Karpas-422 (cell line): Measurements from ENCODE around the gene MVB12A. TPM values are rescaled to one million over a fixed set of nuclear protein-coding genes. Genes with fewer than 3 reads are reported as not detected.

ENCODE experiments used
- DNase-seq: peaks from one replicate; pipeline ENCODE4 v3.0.0-alpha.2; 2015
- H2AFZ ChIP-seq: fragments of 200-600 bp; sonication (generic); 2 replicates; pipeline ENCODE4 v1.6.1; 2014; ENCODE audit warnings: antibody characterized with exemption, low read length, mixed read lengths
- H3K27ac ChIP-seq: fragments of 200-600 bp; sonication (generic); 2 replicates; pipeline ENCODE4 v1.5.1; 2014; ENCODE audit warnings: mild to moderate bottlenecking, low read length, moderate library complexity
- H3K27me3 ChIP-seq: fragments of 200-600 bp; sonication (generic); 2 replicates; pipeline ENCODE4 v1.6.1; 2014; ENCODE audit warnings: low read length, mixed read lengths
- H3K36me3 ChIP-seq: fragments of 200-600 bp; sonication (generic); 2 replicates; pipeline ENCODE4 v1.6.1; 2014; ENCODE audit warnings: low read length, mixed read lengths; ENCODE audit not compliant: insufficient read depth
- H3K4me1 ChIP-seq: fragments of 200-600 bp; sonication (generic); 2 replicates; pipeline ENCODE4 v1.6.1; 2014; ENCODE audit warnings: mild to moderate bottlenecking, low read length, mixed read lengths
- H3K4me2 ChIP-seq: fragments of 200-600 bp; sonication (generic); 2 replicates; pipeline ENCODE4 v1.6.1; 2014; ENCODE audit warnings: low read length, low read depth, mild to moderate bottlenecking; ENCODE audit not compliant: poor library complexity, severe bottlenecking
- H3K4me3 ChIP-seq: fragments of 200-600 bp; sonication (generic); 2 replicates; pipeline ENCODE4 v1.5.1; 2014; ENCODE audit warnings: mild to moderate bottlenecking, antibody characterized with exemption, low read length, mixed read lengths
- H3K79me2 ChIP-seq: fragments of 200-600 bp; sonication (generic); 2 replicates; pipeline ENCODE4 v1.6.1; 2014; ENCODE audit warnings: mild to moderate bottlenecking, low read length, mixed read lengths
- H3K9ac ChIP-seq: fragments of 200-600 bp; sonication (generic); 2 replicates; pipeline ENCODE4 v1.6.0; 2014; ENCODE audit warnings: low read length
- H3K9me2 ChIP-seq: fragments of 200-600 bp; sonication (generic), shearing (Covaris generic); replicated peaks from 2 replicates; pipeline ENCODE4 v1.6.0; 2014; ENCODE audit warnings: mild to moderate bottlenecking, low read length, moderate library complexity; ENCODE audit not compliant: insufficient read depth
- H3K9me3 ChIP-seq: fragments of 300-700, 200-600 bp; sonication (generic); 2 replicates; pipeline ENCODE4 v1.6.1; 2014; ENCODE audit warnings: low read length, mixed read lengths
- H4K20me1 ChIP-seq: fragments of 200-600 bp; sonication (generic); 2 replicates; pipeline ENCODE4 v1.6.1; 2014; ENCODE audit warnings: mild to moderate bottlenecking, antibody characterized with exemption, low read length, low read depth; ENCODE audit not compliant: insufficient read depth
- total RNA-seq: library from RNA; depleted of rRNA; stranded (reverse); fragments of >200 nt; shearing (Covaris generic); gene quantifications from 2 replicates; pipeline ENCODE4 v1.2.3, GENCODE V29; 2014; ENCODE audit warnings: low replicate concordance

MVB12A gene
- total RNA-seq, 1 experiment from 2014 or later, result 55.2 TPM

DNA sequence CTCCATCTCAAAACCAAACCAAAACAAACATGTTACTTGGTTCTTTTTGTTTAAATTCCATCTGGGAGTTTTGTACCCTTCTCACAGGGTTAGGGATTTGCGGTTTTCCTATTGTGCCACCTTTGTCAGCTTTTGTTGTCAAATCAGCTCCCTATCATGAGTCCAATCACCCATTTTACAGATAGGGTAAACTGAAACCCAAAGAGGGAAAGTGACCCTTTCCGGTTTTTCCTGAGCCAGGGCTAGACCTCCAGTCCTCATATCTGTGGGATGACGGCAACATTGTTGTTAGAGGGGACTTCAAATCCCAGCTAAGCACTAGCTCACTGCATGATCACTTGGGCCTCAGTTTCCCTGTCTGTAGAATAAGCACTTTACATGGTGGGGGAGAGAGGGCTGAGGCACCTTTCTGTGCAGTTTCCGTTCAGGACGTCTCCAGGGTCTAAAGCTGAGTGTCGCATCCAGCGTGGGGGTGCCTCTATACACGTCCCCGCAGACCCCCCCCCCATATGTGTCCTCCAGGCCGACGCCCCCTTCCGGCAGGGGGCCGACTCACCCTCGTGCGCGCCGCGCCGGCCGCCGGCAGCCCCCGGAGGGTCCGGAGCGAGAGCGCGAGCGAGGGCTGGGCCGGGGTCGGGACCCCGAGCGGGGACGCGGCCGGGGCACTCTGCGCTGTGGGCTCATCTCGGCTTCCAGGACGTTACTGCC lies 29.7 kb upstream of the MVB12A start:
- H3K4me3 ChIP-seq, result no peak overlapping the region
- no peaks in the 10 kb centered on the region for H3K27me3 ChIP-seq
- H3K36me3 ChIP-seq, result no peaks in the 10 kb centered on the region
- H3K79me2 ChIP-seq, result no peaks in the 10 kb centered on the region
- no peaks in the 10 kb centered on the region for H3K9me2 ChIP-seq
- H4K20me1 ChIP-seq, result no peaks in the 10 kb centered on the region
- H3K9me3 ChIP-seq, result no peaks in the 10 kb centered on the region
- H3K27ac ChIP-seq, result no peak overlapping the region
- H3K4me2 ChIP-seq, result no peak overlapping the region
- no peak overlapping the region for H2AFZ ChIP-seq
- H3K9ac ChIP-seq, result no peak overlapping the region
- H3K4me1 ChIP-seq, result peaks cover 9% of the 10 kb centered on the region
- no peak for DNase-seq

DNA sequence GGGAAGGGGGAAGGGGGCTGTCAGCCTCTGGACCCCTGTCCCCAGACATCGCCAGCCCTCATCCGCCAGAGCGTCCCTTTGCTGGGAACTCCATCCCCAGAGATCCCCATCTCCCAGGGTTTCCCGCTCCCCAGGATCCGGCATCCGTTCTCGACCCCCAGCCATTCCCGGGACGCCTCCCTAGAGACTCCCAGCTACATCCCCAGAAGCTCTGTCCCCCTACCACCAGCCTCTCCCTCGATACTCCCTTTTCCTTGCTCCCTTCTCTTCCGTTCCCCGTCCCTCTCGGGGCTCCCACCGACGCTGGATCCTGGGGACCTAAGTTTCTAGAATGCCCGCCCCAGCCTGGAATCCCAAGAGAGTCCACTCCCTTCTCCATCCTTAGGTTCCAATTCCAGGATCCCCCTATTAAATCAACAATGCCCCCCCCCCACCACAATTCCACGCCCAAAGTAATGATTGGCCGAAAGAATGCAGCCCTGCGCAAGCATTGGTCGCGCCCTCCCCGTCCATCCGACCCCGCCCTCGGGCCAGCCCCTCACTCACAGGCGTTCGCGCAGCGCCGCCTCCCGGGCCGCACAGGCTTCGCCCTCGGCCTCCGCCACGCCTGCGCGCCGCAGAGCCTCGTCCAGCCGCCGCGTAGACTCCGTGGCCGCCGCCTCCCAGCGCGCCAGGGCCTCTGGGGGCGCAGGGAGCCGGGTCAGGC lies 29.0 kb upstream of the MVB12A start:
- Histone ChIP-seq H2AFZ (no peak overlapping the region), H3K27ac (no peak overlapping the region), H3K4me3 (no peak overlapping the region; the same call in 1 of the 2 replicates), H3K9me2 (no peaks in the 10 kb centered on the region), H3K79me2 (no peaks in the 10 kb centered on the region), H3K9ac (no peak overlapping the region), H3K9me3 (no peaks in the 10 kb centered on the region), H4K20me1 (no peaks in the 10 kb centered on the region), H3K4me1 (peaks cover 9% of the 10 kb centered on the region), H3K36me3 (no peaks in the 10 kb centered on the region), H3K27me3 (no peaks in the 10 kb centered on the region), H3K4me2 (peak overlapping the region; percentile 40)
- DNase-seq, result peak; percentile 92

DNA sequence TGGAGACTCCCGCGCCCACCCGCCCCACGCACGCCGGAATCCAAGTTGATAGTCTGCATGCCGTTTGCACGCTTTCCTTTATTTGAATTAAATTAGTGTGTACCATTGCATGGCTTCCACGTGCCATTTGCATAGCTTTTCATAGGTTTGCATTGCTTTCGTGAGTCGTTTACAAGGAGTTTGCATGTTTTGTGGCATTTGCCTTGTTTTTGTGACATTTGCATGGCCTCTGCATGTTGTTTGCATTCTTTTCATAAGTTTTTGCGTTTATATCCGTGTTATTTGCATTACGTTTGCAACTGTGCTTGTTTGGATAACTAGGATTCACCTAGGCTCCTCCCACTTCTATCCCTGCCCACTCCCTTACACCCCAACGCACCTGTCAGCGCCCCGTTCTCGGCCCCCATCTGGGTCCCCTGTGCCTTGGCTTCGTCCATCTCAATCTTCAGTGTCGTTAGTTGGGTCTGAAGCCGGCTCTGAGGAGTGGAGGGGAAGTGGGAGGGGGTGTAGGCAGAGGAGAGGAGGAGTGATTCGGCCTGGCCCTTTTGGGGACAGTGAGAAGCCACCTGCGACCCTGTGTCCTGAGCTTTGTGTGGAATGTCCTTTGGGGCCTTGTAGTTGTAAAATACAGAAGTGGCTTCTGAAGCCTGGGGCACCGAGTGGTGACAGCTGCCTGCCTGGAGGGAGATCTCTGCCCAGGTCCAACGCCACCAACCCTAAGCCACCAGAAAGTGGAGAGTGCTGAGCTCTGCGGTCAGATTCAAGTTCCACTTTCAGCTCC lies 28.3 kb upstream of the MVB12A start:
- Histone ChIP-seq H3K9me3 (no peaks in the 10 kb centered on the region), H2AFZ (no peak overlapping the region), H3K9me2 (no peaks in the 10 kb centered on the region), H3K79me2 (no peaks in the 10 kb centered on the region), H3K27me3 (no peaks in the 10 kb centered on the region), H3K9ac (no peak overlapping the region), H3K4me2 (peak overlapping the region; percentile 40), H4K20me1 (no peaks in the 10 kb centered on the region), H3K36me3 (no peaks in the 10 kb centered on the region), H3K27ac (peak overlapping the region; percentile 27; the same call in 1 of the 2 replicates), H3K4me3 (no peak overlapping the region; the same call in 1 of the 2 replicates), H3K4me1 (peaks cover 9% of the 10 kb centered on the region)
- DNase-seq, result peak; percentile 76

DNA sequence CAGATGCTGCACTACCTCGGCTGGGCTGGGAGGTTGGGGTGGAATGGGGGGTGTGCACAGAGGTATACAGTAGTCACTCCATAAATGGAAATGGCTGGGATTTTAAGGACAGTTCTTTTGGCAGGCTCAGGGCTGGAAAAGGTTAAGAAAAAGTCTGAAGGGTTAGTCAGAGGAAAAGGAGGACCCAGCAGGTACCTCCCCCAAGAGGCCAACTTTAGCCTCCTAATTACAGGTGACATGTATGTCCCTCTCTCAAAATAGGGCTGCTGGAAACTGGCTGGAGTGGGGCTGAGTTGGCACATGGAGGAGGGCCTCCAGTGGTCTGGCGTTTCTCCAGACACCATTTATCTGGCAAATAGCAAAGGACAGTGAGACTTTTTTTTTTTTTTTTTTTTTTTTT lies 26.8 kb upstream of the MVB12A start:
- no peak overlapping the region for H3K4me3 ChIP-seq
- H3K27ac ChIP-seq, result no peak overlapping the region
- no peaks in the 10 kb centered on the region for H3K27me3 ChIP-seq
- DNase-seq, result peak; percentile 58
- no peaks in the 10 kb centered on the region for H3K9me3 ChIP-seq
- peaks cover 9% of the 10 kb centered on the region for H3K4me1 ChIP-seq
- H4K20me1 ChIP-seq, result no peaks in the 10 kb centered on the region
- H3K36me3 ChIP-seq, result no peaks in the 10 kb centered on the region
- no peak overlapping the region for H3K4me2 ChIP-seq
- H2AFZ ChIP-seq, result no peak overlapping the region
- no peak overlapping the region for H3K9ac ChIP-seq
- no peaks in the 10 kb centered on the region for H3K79me2 ChIP-seq
- no peaks in the 10 kb centered on the region for H3K9me2 ChIP-seq

DNA sequence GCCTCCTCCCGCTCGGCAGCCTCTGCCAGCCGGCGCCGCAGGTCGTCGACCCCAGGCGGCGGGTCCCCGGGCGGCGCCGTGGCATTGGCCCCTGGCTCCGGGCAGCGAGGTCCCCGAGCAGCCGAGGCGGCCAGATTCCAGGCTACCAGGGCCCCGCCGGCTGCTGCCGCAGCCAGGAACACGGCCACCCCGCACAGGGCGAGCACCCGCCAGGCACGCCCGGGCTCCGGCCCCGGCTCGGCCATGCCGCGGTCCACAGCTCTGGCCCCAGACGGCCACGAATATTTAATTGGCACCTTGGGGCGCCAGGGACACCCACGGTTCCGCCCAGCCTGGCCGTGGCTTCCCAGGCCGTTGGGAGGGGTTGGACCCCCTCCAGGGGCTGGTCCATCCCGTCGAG lies 25.9 kb upstream of the MVB12A start, which contains the start of gene CCDC194:
TSS of gene CCDC194 (minus strand) at position 283 of the 400 bp plus-strand sequence. CDS start at position 245, 38 bp downstream.
- H3K27ac ChIP-seq, result no peak within 1 kb of the TSS

DNA sequence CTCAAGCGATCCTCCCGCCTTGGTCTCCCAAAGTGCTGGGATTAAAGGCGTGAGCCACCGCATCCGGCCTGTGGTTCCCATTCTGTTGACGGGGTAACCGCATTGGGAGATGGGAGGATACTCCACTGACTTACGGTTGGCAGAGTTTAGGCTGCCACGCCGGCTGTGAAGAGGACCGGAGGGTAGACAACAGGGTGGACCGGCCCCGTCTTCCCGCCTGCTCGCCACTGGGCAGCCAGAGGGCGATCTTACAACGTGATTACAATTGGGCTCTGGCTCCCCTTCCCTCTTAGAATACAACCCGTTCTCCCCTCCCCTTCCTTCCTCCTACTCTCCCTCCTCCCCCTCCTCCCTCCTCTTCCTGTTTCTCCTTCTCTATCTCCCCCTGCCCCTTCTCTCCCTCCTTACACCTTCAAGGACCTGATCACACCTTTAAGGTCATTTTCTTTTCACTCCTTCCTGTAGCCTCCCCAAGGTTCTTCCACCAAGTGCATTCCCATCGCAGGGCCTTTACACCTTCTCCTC lies 24.9 kb upstream of the MVB12A start:
- DNase-seq, result peak; percentile 81

More for the DNA sequence above, 25.9 kb upstream of the MVB12A start, which contains the start of gene CCDC194:
- no peak within 1 kb of the TSS for H2AFZ ChIP-seq
- no peaks in the 10 kb centered on the region for H3K27me3 ChIP-seq
- no peaks in the 10 kb centered on the region for H3K9me2 ChIP-seq
- no peaks in the 10 kb centered on the region for H3K79me2 ChIP-seq
- no peak within 1 kb of the TSS for H3K4me3 ChIP-seq
- no peaks in the 10 kb centered on the region for H4K20me1 ChIP-seq
- H3K9ac ChIP-seq, result no peak within 1 kb of the TSS
- peaks cover 9% of the 10 kb centered on the region for H3K4me1 ChIP-seq
- no peaks in the 10 kb centered on the region for H3K9me3 ChIP-seq
- no peak for DNase-seq
- H3K4me2 ChIP-seq, result no peak within 1 kb of the TSS
- H3K36me3 ChIP-seq, result 0 out of 2 replicates have a peak, but pooled peaks cover 2% of the 10 kb centered on the region

DNA sequence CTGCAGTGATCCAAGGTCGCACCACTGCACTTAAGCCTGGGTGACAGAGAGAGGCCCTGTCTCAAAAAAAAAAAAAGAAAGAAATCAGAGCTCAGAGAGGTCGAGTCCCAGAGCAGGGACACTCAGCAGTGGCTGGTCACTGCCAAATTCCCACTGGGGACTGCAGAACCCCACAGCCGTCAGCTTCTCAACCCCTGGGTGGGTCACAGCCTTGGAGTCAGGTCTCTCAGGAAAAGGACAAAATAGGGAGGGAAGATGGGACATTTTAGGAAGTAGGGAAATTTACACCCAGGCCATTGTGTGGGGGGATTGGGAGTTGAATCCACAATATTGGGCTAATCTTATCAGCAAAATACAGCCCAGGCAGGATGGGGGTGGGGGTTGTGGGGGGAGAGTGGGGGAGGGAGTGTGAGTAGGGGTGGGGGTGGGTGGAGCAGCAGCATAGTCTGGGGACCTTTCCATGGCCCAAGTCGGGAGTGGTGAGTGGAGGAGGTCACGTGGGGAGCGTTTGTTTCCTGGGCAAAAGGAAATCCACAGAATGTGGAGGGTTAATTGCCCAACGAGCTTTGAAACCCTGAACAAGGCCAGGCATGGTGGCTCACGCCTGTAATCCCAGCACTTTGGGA lies 20.8 kb upstream of the MVB12A start:
- Histone ChIP-seq H3K79me2 (peaks cover 10% of the 10 kb centered on the region), H3K4me2 (no peak overlapping the region), H2AFZ (no peak overlapping the region), H3K9me2 (no peaks in the 10 kb centered on the region), H4K20me1 (peaks cover 3% of the 10 kb centered on the region; the same call in 1 of the 2 replicates), H3K4me1 (peaks cover 2% of the 10 kb centered on the region), H3K9ac (no peak overlapping the region), H3K36me3 (peaks cover 10% of the 10 kb centered on the region), H3K4me3 (no peak overlapping the region), H3K27ac (no peak overlapping the region), H3K9me3 (no peaks in the 10 kb centered on the region), H3K27me3 (no peaks in the 10 kb centered on the region)
- DNase-seq, result no peak

More for the DNA sequence above, 24.9 kb upstream of the MVB12A start:
- H3K9me3 ChIP-seq, result no peaks in the 10 kb centered on the region
- H3K27me3 ChIP-seq, result no peaks in the 10 kb centered on the region
- H3K4me3 ChIP-seq, result no peak overlapping the region
- no peaks in the 10 kb centered on the region for H4K20me1 ChIP-seq
- H3K9ac ChIP-seq, result no peak overlapping the region
- H3K27ac ChIP-seq, result no peak overlapping the region
- 0 out of 2 replicates have a peak, but pooled peaks cover 2% of the 10 kb centered on the region for H3K36me3 ChIP-seq
- H3K9me2 ChIP-seq, result no peaks in the 10 kb centered on the region
- peaks cover 9% of the 10 kb centered on the region for H3K4me1 ChIP-seq
- no peak overlapping the region for H2AFZ ChIP-seq
- H3K4me2 ChIP-seq, result no peak overlapping the region
- H3K79me2 ChIP-seq, result no peaks in the 10 kb centered on the region
